IMR-90 (cell line): Measurements from ENCODE around the gene FXYD6. TPM values are rescaled to one million over a fixed set of nuclear protein-coding genes. Genes with fewer than 3 reads are reported as not detected.

Source experiments
- ATAC-seq: fragments of 200-7000 bp; cut with Tn5 transposase; 2 replicates; pipeline ENCODE4 v1.9.1; 2020; ENCODE audit warnings: low read depth, mild to moderate bottlenecking, moderate library complexity
- BruUV-seq: library from RNA; stranded (reverse); fragments of 400-500 nt; replicated peaks from 2 replicates; lab custom pipeline; 2021; lab: Mats Ljungman, UMichigan
- CTCF ChIA-PET: fragments of 300-600 bp; formaldehyde crosslinking; extraction: SDS; loops from one replicate; lab custom pipeline; 2021; ENCODE audit warnings: antibody characterized with exemption; lab: Yijun Ruan, JAX
- POLR2A ChIA-PET: fragments of 300-600 bp; sonication (Branson Sonifier 250); formaldehyde crosslinking; loops from one replicate; lab custom pipeline; 2022; ENCODE audit warnings: antibody characterized with exemption; ENCODE audit not compliant: unreplicated experiment; lab: Charles Lee
- DNase-seq: peaks from one replicate; pipeline ENCODE4 v3.0.0; 2013
- H2AFZ ChIP-seq: replicated peaks from 2 replicates; pipeline ENCODE3; 2013; ENCODE audit warnings: low read length, mild to moderate bottlenecking; ENCODE audit not compliant: poor library complexity
- H2AK5ac ChIP-seq: 2 replicates; pipeline ENCODE4 v1.6.1; 2013; ENCODE audit warnings: low read depth, low read length, inconsistent platforms
- H2AK9ac ChIP-seq: replicated peaks from 2 replicates; pipeline ENCODE3; 2013; ENCODE audit warnings: mild to moderate bottlenecking, low read depth, low read length, moderate library complexity; ENCODE audit not compliant: poor library complexity
- H2BK120ac ChIP-seq: 2 replicates; pipeline ENCODE4 v1.6.1; 2013; ENCODE audit warnings: low read depth, low read length, inconsistent platforms
- H2BK15ac ChIP-seq: 3 replicates; pipeline ENCODE4 v1.6.1; 2013; ENCODE audit warnings: low read depth, low read length, inconsistent platforms
- H2BK20ac ChIP-seq: 2 replicates; pipeline ENCODE4 v1.6.1; 2013; ENCODE audit warnings: low read depth, mild to moderate bottlenecking, inconsistent platforms, low read length, moderate library complexity
- H2BK5ac ChIP-seq: 2 replicates; pipeline ENCODE4 v1.6.1; 2013; ENCODE audit warnings: mild to moderate bottlenecking, low read depth, low read length, inconsistent platforms; ENCODE audit not compliant: poor library complexity, severe bottlenecking
- H3K14ac ChIP-seq: replicated peaks from 2 replicates; pipeline ENCODE4 v1.6.1; 2013; ENCODE audit warnings: low read depth, low read length, inconsistent platforms
- H3K18ac ChIP-seq: 2 replicates; pipeline ENCODE4 v1.6.1; 2013; ENCODE audit warnings: low read depth, low read length, control low read depth
- H3K23ac ChIP-seq: 2 replicates; pipeline ENCODE4 v1.6.1; 2013; ENCODE audit warnings: low read depth, low read length, inconsistent platforms
- H3K27ac ChIP-seq: 2 replicates; pipeline ENCODE4 v1.5.1; 2013; ENCODE audit warnings: mild to moderate bottlenecking, control low read depth, low read length; ENCODE audit not compliant: insufficient read depth
- H3K27me3 ChIP-seq: 2 replicates; pipeline ENCODE4 v1.6.1; 2013; ENCODE audit warnings: low read length; ENCODE audit not compliant: control insufficient read depth, insufficient read depth
- H3K36me3 ChIP-seq: 2 replicates; pipeline ENCODE4 v1.6.1; 2013; ENCODE audit warnings: low read length, mixed read lengths; ENCODE audit not compliant: control insufficient read depth, insufficient read depth
- H3K4ac ChIP-seq: 2 replicates; pipeline ENCODE4 v1.6.1; 2013; ENCODE audit warnings: low read depth, low read length, inconsistent platforms
- H3K4me1 ChIP-seq: 2 replicates; pipeline ENCODE4 v1.6.1; 2013; ENCODE audit warnings: low read length, mixed read lengths; ENCODE audit not compliant: control insufficient read depth, insufficient read depth
- H3K4me2 ChIP-seq: 2 replicates; pipeline ENCODE4 v1.6.1; 2013; ENCODE audit warnings: low read depth, mild to moderate bottlenecking, control low read depth, low read length, moderate library complexity
- H3K4me3 ChIP-seq: 2 replicates; pipeline ENCODE4 v1.5.1; 2013; ENCODE audit warnings: low read depth, mild to moderate bottlenecking, control low read depth, low read length, moderate library complexity; ENCODE audit not compliant: insufficient read depth
- H3K56ac ChIP-seq: 2 replicates; pipeline ENCODE4 v1.6.1; 2013; ENCODE audit warnings: low read length, inconsistent platforms; ENCODE audit not compliant: insufficient read depth; ENCODE audit errors: extremely low read depth
- H3K79me1 ChIP-seq, 2 experiments: 2 replicates each; pipeline ENCODE4 v1.6.1; 2013; ENCODE audit warnings: low read length in 2 of 2, inconsistent platforms in 1 of 2, low read depth in 1 of 2
- H3K9ac ChIP-seq: 2 replicates; pipeline ENCODE4 v1.6.1; 2013; ENCODE audit warnings: low read depth, low read length, control low read depth
- H3K9me1 ChIP-seq: 2 replicates; pipeline ENCODE4 v1.6.1; 2013; ENCODE audit warnings: low read length, inconsistent platforms; ENCODE audit not compliant: insufficient read depth
- H3K9me3 ChIP-seq: 2 replicates; pipeline ENCODE4 v1.6.1; 2013; ENCODE audit warnings: low read length; ENCODE audit not compliant: control insufficient read depth, insufficient read depth
- H4K20me1 ChIP-seq: 2 replicates; pipeline ENCODE4 v1.6.1; 2013; ENCODE audit warnings: low read length, inconsistent platforms; ENCODE audit not compliant: insufficient read depth
- H4K5ac ChIP-seq: 2 replicates; pipeline ENCODE4 v1.6.1; 2013; ENCODE audit warnings: mild to moderate bottlenecking, low read depth, low read length, control low read depth
- H4K8ac ChIP-seq, 2 experiments: 2 replicates each; pipeline ENCODE4 v1.6.1; 2013; ENCODE audit warnings: low read depth in 2 of 2, low read length in 2 of 2, control low read depth in 1 of 2, inconsistent platforms in 1 of 2
- H4K91ac ChIP-seq: 2 replicates; pipeline ENCODE4 v1.6.1; 2013; ENCODE audit warnings: low read depth, low read length, inconsistent platforms; ENCODE audit not compliant: insufficient read depth
- CEBPB ChIP-seq: IDR thresholded peaks from 2 replicates; pipeline ENCODE4 v1.6.1; 2012; ENCODE audit warnings: low read depth, low read length, improper control_type of control experiment
- CHD1 ChIP-seq: IDR thresholded peaks from 2 replicates; pipeline ENCODE4 v1.6.1; 2012; ENCODE audit warnings: low read depth, low read length, improper control_type of control experiment
- MAFK ChIP-seq: IDR thresholded peaks from 2 replicates; pipeline ENCODE4 v1.6.1; 2012; ENCODE audit warnings: low read depth, low read length, improper control_type of control experiment
- NFE2L2 ChIP-seq: fragments of 150-350 bp; IDR thresholded peaks from 2 replicates; pipeline ENCODE4 v1.6.1; 2016; ENCODE audit warnings: low read depth, mild to moderate bottlenecking, low read length
- WGBS, 2 experiments: methylation state at CpG; one replicate each; pipeline versions ENCODE4 v1.1.5 to v1.1.7; 2013; ENCODE audit warnings: missing lambda C conversion rate in 2 of 2; ENCODE audit not compliant: insufficient read length in 1 of 2; ENCODE audit errors: extremely low coverage in 2 of 2; 5-methylcytosine and 5-hydroxymethylcytosine counted together
- dilution Hi-C: fragments of 300-500 bp; cut with HindIII; formaldehyde crosslinking; loops from one replicate; pipeline ENCODE4 v1.14.3; 2018; ENCODE audit warnings: low sequenced_read_pairs; ENCODE audit not compliant: unreplicated experiment
- in situ Hi-C: fragments of 300-500 bp; cut with MboI; formaldehyde crosslinking; loops from 3 replicates; pipeline ENCODE4 v1.14.3; 2019; ENCODE audit warnings: low sequenced_read_pairs, inconsistent platforms, mixed read lengths
- intact Hi-C: fragments of 100-400 bp; cut with micrococcal nuclease; formaldehyde crosslinking; loops from 2 replicates; pipeline ENCODE4 v1.10.0; 2022
- polyA plus RNA-seq, 3 experiments: library from polyadenylated mRNA; depleted of rRNA; stranded (reverse); fragments of >200 nt; gene quantifications; 2 replicates each; pipeline ENCODE4 v1.2.3, GENCODE V29; 2012; ENCODE audit warnings: low replicate concordance in 1 of 3
- total RNA-seq: library from RNA; depleted of rRNA; stranded (reverse); fragments of >200 nt; gene quantifications from 2 replicates; pipeline ENCODE4 v1.2.3, GENCODE V29; 2012

Gene FXYD6
- total and polyA plus RNA-seq, 2 of the 4 experiments (the other 2 are of a cell fraction), result 0.32 TPM; not detected in 1

DNA sequence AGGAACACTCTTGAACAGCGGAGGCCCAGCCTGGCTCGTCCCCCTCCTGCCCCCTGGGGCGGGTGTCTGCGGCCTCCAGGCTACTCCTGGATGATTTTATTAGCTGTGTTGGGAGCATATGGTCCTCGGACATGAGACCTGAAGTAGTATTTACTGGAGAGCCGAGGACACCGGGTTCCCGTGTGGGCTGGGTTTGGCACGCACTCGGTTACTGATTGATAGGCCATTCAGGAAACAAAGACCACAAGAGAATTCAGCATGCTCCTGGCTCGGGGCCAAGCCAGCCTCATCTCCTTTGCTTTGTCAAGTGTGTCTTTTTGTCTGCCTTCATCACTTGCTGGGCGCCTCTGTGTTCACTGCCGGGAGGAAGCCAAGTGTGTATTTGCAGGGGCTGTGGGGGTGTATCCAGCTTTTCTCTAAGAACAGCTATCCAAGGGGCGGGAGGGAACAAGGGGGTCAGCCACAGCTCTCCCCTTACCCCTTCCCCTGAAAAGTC is 61.6 kb downstream of the FXYD6 start:
- Histone ChIP-seq H4K20me1 (no peaks in the 10 kb centered on the region), H3K9me1 (no peaks in the 10 kb centered on the region), H3K4me3 (no peak overlapping the region), H3K4ac (no peak overlapping the region), H3K23ac (no peak overlapping the region), H4K8ac (no peak overlapping the region), H3K36me3 (no peaks in the 10 kb centered on the region), H4K5ac (no peak overlapping the region), H3K14ac (no peak overlapping the region), H3K18ac (no peak overlapping the region), H2BK120ac (no peak overlapping the region), H3K27me3 (no peaks in the 10 kb centered on the region), H3K4me1 (peaks cover 2% of the 10 kb centered on the region; the same call in 1 of the 2 replicates), H3K4me2 (no peak overlapping the region), H3K79me1 (no peaks in the 10 kb centered on the region), H2BK20ac (no peak overlapping the region), H2BK5ac (no peak overlapping the region), H3K9me3 (no peaks in the 10 kb centered on the region), H2AFZ (no peak overlapping the region), H2AK9ac (no peak overlapping the region), H3K56ac (no peak overlapping the region; the same call in 1 of the 2 replicates), H4K91ac (no peak overlapping the region), H3K27ac (no peak overlapping the region), H2BK15ac (no peak overlapping the region), H3K9ac (no peak overlapping the region), H2AK5ac (no peak overlapping the region)
- ATAC-seq, result no peak
- BruUV-seq, result no TSS peak
- in situ Hi-C loops, result no loop called here
- intact Hi-C loops, result no loop called here
- ChIA-PET POLR2A (no interaction called here), CTCF (interaction anchor here (1.1 to 1.6 kb wide), 2 partner anchors 132 to 388 kb away, joined by 3 to 6 read pairs; no protein-coding TSS in a partner anchor)
- 47% methylated on average over 6 of the region's 14 CpGs; no CpG with 5 or more reads in 1 of the 2 experiments for WGBS, 2 experiments
- TF ChIP-seq CHD1 (no peak), MAFK (no peak), NFE2L2 (no peak), CEBPB (no peak)
- dilution Hi-C loops, result no loop called here
- DNase-seq, result no peak
